GM08714 (cell line): ENCODE results near the gene PRKAR1B.
"Not testable (repeated sequence)": the region's sequence is repeated elsewhere in the genome, so short reads cannot be mapped to it uniquely, and the experiment has no call there.

Experiments
- H3K4me3 ChIP-seq: fragments of 200-500 bp; sonication (Bioruptor generic); 2 replicates; pipeline ENCODE4 v1.5.1; 2014; ENCODE audit warnings: mild to moderate bottlenecking, low read length, inconsistent platforms
- ZNF274 ChIP-seq: IDR thresholded peaks from 2 replicates; pipeline ENCODE4 v1.6.1; 2012; ENCODE audit warnings: mild to moderate bottlenecking, low read depth, low read length

The PRKAR1B gene

DNA sequence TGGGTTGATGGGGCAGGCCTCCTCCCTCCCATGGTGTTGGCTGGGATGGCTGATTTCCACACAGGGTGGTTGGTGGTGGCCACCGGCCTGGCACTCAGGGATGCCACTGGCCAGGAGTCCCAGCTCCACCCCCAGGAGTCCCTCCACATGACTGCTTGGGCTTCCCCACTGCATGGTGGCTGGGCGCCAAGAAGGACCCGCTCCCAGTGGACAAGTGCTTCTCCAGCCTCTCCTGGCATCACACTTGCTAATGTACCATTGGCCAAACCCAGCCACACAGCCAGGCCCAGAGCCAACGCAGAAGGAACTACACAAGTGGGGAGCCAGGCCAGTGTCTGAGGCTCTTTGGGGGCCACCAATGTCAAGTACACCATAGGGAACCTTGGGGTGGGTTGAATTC is 74.2 kb downstream of the PRKAR1B start:
- H3K4me3 ChIP-seq, result no peak overlapping the region
- TF ChIP-seq ZNF274, result no peak

DNA sequence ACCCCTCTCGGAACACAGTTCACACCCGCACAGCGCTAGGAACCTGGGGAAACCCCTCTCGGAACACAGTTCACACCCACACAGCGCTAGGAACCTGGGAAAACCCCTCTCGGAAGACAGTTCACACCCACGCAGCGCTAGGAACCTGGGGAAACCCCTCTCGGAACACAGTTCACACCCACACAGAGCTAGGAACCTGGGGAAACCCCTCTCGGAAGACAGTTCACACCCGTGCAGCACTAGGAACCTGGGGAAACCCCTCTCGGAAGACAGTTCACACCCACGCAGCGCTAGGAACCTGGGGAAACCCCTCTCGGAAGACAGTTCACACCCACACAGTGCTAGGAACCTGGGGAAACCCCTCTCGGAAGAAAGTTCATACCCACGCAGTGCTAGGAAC is 74.9 kb downstream of the PRKAR1B start:
- not testable (repeated sequence) for H3K4me3 ChIP-seq

DNA sequence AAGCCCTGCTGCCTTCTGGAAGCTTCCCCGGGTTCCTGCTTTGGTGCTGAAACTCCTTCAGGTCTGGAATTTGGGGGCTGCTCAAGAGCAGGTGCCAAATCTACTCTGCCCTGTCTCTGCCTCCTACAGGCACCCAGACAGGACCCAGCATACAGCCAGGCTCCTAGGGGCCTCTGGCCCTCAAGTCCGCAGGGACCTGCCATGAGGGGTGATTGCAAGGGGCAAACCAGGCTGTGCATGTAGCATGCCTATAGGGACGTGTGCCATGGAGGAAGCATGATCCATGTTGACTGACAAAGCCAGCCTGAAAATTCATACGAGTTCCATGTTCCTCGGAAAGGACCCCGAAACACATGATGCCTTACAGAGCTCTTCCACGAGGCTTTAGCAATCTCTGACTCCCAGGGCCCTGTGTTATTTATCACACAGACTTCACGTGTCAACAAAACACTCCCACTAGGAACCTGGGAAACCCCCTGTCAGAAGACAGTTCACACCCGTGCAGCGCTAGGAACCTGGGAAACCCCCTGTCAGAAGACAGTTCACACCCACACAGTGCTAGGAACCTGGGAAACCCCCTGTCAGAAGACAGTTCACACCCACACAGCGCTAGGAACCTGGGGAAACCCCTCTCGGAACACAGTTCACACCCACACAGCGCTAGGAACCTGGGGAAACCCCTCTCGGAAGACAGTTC is 75.9 kb downstream of the PRKAR1B start:
- no peak for TF ChIP-seq ZNF274
- H3K4me3 ChIP-seq, result no peak overlapping the region

DNA sequence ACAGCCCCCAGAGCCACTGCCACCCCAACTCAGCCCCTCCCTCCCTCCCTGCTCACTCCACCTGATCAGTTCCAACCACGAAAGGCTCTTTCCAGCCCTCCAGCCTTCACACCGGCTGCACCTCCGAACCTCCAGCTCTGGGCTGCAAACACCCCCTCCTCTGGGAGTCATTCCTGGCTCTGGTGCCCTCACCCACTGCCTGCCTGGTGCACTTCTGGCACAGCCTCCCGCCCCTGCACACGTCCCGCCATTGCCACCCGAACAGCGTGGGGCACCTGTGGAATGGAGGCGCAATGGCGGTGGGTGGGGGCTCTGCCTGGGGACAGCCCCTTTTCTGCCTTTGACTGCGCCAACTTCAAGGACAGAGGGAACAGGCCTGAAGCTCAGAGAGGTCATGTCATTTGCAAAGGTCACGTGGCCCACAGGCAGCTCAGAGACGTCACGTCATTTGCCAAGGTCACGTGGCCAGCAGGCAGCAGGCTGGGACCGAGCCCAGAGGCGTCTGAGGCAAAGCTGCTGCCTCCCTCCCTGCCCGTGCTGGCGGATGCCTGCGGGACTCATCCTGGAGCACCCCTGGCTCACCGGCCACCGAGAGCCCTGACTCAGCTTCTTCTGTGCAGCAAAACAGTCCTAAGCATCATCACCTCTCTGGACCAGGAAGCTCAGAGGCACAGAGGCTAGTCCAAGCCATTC is 76.6 kb downstream of the PRKAR1B start:
- TF ChIP-seq ZNF274, result no peak
- no peak overlapping the region for H3K4me3 ChIP-seq

DNA sequence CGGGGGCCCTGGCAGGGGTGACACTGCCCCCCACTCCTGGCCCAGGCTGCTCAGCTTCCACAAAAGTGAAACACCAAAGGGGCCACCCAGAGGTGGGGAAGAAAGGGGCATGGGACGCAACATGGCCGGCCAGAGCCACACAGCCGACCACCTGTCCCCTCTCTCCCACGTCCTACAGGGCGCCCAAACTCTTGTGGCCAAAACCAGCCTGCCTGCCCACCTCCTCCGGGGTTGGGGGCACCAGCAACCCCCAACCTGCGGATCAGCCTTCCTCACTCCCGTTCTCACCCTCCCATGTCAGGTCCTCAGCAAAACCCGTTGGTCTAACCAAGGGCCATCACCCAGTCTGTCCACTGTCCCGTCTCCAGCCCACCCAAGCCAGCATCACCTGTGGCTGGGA is 80.1 kb downstream of the PRKAR1B start:
- no peak overlapping the region for H3K4me3 ChIP-seq
- TF ChIP-seq ZNF274, result no peak

DNA sequence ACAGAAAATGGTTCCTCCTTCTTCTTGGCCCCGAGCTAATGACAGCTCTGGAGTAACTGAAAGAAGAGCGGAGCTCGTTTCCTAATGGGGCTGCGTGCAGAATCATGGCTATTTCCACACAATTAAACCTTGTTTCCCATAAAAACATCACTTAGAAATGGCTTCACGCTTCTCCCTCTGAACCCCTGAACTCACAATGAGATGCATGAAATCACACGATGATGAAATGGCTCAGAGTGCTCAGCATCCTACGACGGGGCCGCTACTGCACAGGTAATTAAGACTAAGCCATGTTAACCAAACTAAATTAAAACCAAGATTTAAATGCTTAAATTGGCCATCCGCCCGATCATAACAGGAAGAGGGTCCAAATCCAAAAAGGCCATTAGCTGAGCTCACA is 80.6 kb downstream of the PRKAR1B start:
- no peak for TF ChIP-seq ZNF274
- H3K4me3 ChIP-seq, result no peak overlapping the region

DNA sequence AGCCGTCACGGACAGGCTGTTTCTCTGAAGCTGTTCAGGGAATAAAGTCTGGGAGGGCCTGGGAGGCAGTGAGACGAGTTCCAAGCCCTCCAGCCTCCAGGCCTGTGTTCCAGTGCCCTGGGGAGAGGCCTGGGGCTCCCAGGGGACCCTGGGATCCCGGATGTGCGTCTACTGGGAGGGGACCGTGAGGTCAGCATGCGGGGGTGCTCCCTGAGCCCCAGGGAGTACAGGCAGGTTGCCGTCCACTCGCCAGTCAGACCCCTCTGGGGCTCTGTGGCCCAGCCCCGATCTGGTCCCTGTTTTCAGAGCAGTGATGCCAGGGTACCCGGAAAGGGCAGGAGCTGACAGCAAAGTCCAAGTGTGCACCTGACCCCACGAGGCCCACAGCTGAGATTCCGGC is 81.5 kb downstream of the PRKAR1B start:
- no peak for TF ChIP-seq ZNF274
- no peak overlapping the region for H3K4me3 ChIP-seq

DNA sequence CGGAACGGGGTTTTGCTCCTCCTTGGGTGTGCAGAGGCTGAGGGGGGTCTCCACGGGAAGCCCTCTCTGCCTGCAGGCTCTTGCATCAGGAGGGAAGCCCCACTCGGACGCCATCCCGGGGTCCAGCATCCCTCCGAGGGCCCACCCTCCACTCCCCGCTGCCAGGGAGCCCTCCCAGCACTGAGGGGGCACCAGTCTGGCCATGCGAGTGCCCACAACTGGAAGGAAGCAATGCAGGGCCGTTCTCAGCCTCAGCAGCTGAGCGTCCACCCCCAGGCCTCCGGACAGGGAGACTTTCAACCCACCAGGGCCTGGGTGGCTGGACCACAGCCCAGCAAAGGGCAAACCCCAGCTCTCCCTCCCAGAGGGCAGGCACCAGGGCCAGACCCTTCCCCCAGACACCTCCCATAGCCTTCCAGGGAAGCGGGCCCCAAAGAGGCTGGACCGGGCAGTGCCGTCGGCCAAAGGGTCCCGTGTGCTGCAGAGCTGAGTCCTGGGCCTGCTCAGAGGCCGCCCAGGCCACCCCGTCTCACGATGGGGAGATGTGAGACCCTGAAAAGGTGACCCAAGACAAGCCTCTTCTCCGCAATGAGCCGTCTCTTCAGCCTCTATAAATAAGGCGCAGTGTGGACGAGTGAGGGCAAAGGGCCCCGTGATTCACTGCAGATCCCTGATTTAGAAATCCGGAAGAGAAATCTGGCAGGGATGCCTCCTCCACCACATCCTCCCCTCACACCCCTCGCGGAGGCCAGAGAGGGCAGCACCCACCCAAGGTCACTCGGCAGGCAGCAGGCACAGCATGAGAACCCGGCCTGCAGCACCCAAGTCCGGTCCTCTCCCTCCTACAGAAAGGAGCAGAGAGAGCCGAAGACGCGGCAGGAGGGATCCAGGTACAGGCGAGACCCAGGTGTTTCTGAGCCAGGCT is 82.4 kb downstream of the PRKAR1B start:
- no peak overlapping the region for H3K4me3 ChIP-seq
- TF ChIP-seq ZNF274, result no peak

DNA sequence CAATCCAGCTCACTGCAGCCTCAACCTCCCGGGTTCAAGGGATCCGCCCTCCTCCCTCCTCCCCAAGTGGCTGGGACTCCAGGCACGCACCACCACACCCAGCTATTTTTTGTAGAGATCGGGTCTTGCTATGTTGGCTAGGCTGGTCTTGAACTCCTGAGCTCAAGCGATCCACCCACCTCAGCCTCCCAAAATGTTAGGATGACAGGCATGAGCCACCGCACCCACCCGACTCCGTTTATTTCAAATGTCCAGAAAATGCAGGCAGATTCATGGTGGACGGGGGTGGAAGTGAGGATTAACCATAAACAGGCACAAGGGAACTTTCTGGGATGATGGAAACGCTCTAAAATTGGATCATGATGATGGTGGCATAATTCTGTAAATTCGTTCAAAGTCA is 85.1 kb downstream of the PRKAR1B start:
- TF ChIP-seq ZNF274, result no peak
- H3K4me3 ChIP-seq, result no peak overlapping the region

DNA sequence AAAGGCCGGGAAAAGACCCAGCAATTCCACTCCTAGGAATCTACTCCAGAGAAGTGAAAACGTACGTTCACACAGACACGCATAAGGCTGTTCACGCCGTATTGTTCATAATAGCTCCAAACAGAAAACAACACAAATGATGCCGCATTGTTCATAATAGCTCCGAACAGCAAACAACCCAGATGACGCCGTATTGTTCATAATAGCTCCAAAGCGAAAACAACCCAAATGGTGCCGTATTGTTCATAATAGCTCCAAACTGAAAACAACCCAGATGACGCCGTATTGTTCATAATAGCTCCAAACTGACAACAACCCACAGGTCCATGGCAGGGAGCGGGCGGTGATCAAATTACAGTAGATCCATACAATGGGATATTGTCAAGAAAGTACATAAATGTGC is 85.8 kb downstream of the PRKAR1B start:
- TF ChIP-seq ZNF274, result no peak
- no peak overlapping the region for H3K4me3 ChIP-seq

DNA sequence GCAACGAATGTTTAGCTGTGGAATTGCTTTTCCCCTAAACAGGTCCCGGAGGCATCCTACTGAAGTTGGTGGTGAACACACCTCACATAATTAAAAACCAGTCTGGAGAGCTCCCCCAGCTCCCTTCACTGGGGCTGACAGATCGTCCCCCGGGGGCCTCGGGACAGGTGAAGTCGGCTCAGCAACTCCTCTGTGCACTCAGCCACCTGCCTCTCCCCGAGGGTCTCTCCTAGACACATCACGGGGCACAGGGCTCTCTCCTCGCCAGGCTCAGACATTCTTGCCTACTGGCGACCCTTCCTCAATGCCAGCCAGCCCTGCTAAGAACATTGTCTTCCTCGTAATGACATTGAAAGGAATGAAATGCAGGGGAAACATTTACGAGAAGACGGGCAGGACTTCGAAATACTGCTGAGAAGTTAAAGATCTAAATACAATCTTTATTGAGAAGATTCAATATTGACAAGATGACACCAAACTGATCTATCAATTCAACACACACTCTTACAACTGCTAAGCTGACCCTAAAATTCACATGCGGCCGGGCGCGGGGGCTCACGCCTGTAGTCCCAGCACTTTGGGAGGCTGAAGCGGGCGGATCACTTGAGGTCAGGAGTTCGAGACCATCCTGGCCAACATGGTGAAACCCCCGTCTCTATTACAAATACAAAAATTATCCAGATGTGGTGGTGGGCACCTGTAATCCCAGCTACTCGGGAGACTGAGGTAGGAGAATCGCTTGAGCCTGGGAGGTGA is 88.6 kb downstream of the PRKAR1B start:
- no peak overlapping the region for H3K4me3 ChIP-seq
- no peak for TF ChIP-seq ZNF274

DNA sequence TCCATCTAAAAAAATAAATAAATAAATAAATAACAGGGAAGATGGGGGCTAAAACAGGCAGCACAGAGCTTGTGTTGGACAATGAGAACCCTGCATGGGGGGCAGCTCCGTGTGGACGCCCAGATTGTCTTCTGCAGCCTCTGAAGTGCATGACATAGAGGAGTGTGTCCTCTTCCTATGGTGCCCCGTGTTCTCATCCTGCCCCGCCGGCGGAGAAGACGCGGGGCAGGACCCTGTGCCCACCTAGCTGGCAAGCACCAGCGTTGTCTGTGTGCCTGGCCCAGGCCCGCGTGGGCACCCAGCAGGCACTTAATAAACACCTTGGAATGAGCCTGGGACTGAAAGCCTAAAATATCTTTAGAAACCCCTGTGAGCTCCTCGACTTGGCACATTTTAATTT is 89.3 kb downstream of the PRKAR1B start:
- no peak overlapping the region for H3K4me3 ChIP-seq
- no peak for TF ChIP-seq ZNF274

DNA sequence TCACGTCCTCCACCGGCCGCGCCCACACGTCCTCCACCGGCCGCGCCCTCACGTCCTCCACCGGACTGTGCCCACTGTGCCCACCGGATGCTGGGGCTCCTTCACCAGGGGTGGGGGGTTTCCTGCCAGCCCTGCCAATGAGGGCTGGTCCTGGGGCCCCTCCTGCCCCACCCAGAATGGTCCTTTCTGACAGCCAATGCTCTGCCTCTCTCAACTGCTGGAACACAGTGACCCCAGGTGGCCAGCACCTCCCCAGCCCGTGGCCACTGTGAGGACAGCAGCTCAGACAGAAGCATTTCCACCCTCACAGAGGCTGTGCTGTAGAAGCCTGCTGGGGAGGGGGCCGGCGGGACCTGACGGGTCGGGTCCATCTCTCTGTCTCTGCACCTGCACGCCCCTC is 90.7 kb downstream of the PRKAR1B start:
- TF ChIP-seq ZNF274, result no peak
- H3K4me3 ChIP-seq, result no peak overlapping the region

DNA sequence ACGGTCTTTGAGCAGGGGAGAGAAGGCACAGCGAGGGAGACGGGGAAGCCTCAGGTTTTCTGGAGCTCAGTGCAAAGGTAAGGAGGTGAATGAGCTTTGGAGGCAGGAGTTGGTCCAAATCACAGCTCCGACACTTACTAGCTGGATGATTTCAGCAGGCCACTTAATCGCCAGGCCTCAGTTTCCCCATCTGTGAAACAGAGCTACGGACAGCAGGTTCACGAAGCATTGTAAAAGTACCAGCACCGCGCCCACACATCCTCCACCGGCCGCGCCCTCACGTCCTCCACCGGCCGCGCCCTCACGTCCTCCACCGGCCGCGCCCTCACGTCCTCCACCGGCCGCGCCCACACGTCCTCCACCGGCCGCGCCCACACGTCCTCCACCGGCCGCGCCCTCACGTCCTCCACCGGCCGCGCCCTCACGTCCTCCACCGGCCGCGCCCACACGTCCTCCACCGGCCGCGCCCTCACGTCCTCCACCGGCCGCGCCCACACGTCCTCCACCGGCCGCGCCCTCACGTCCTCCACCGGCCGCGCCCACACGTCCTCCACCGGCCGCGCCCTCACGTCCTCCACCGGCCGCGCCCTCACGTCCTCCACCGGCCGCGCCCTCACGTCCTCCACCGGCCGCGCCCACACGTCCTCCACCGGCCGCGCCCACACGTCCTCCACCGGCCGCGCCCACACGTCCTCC is 91.2 kb downstream of the PRKAR1B start:
- not testable (repeated sequence) for H3K4me3 ChIP-seq

DNA sequence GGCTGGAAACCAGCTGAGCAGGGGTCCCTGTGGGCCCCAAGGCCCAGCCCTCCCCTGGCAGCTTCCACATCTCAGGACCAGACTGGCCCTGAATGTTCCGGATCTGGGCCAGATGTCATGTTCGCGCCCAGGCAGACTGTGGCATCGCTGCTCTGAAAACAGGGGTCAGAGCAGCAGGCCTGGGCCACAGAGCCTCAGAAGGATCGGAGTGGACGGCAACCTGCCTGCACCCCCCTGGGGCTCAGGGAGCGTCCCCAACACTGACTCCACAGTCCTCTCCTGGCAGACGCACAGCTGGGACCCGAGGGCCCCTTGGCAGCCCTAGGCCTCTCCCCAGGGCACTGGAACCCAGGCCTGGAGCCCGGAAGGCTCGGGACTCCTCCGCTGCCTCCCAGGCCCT is 91.9 kb downstream of the PRKAR1B start:
- H3K4me3 ChIP-seq, result no peak overlapping the region
- no peak for TF ChIP-seq ZNF274
